GM18858 (cell line): ENCODE results near the gene SLIT3.

Source experiments
- ATAC-seq: cut with Tn5 transposase; IDR thresholded peaks from one replicate; pipeline ENCODE4 v1.9.1; 2021; ENCODE audit not compliant: unreplicated experiment

Gene SLIT3

DNA sequence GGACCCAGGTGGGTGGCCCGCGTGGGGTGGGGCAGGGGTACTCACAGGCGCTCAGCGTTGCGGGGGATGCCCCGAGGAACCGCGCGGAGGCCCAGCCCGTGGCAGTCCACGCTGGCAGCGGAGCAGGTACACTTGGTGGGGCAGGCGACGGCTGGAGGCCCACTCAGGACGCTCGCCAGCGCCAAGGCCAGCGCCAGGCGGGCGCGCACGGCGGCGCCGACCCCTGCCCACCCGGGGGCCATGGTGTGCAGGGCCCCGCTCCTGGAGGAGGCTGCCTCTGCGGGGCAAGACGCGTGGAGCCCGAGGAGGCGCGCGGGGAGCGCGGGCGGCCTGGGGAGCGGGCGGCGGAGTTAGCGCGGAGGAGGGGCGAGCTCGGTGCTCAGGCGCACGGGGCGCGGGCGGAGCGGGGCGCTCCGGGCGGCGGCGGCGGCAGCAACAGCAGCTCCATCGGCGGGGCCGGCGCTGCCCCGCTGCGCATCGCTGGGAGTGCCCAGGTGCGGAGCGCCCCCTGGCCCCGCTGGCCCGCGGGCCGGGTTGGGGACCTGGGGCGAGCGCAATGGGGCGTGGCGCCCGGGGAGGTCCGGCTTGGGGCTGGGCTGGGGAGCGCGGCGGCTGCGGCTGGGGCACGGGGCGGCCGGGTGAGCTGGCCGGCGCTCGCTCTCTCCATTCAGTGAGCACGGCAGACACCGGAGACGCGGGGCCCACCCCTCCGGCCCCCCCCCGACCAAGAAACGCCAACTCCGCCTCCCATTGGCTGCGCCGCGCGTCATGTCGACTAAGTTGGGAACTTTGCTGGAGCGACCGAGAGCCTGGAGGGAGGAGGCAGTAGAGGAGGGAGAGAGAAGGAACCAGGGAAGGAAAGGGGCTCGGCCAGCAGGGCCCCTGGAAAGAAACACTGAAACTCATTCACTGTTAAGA lies at the start of gene SLIT3:
SLIT3 (minus strand) TSS at position 672 of the 918 bp plus-strand sequence; CDS start at position 242, 430 bp downstream.
- no peak for ATAC-seq

GRCh38 chr5:169350016-169350415 lies 49.1 kb upstream of the SLIT3 start:
- no peak for ATAC-seq

- ATAC-seq = no peak
Measured at GRCh38 chr5:169347786-169348185, 46.8 kb upstream of the SLIT3 start.

GRCh38 chr5:169344629-169345028 lies 43.7 kb upstream of the SLIT3 start:
- no peak for ATAC-seq

- no peak for ATAC-seq
Measured at GRCh38 chr5:169343766-169344165, 42.8 kb upstream of the SLIT3 start.

DNA sequence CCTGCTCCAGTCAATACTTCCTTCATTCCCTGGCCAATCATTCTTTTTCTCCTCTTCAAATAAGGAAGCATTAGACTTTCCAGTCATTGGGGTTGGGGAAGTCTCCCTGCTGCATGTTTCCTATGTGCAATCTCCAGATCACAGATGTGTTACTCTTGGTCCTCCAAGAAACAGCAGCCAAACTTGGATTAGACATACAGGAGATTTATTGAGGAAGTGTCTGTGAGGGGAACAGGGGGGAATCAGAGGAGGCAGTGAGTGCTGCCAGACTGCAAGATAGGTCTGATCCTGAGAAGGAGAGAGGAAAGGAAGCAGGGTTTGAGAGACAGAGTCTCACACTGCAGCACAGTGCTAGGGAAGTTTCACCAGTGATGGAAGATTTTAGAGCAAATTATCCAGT lies 40.6 kb upstream of the SLIT3 start:
- ATAC-seq = no peak

GRCh38 chr5:169339869-169340268 lies 38.9 kb upstream of the SLIT3 start:
- no peak for ATAC-seq

GRCh38 chr5:169336242-169336641 lies 35.3 kb upstream of the SLIT3 start:
- no peak for ATAC-seq

DNA sequence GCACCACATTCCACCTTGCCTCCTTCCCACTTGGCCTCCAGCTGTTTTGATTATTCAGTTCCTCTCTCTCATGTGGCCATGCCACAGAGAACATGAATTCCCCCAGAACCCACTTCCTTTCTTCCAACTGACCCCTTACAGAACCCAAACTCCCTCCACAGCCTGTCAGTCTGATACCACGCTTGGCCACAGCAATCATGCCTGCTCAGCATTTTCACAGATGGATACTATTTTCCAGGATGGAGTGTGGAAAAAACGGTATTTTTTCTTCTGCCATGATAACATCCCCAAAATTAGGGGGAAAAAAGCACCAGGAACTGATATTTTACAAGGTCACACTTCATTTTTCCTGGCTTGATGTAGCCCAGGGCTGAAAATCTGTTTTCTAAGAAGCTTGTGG lies 34.9 kb upstream of the SLIT3 start:
- no peak for ATAC-seq

DNA sequence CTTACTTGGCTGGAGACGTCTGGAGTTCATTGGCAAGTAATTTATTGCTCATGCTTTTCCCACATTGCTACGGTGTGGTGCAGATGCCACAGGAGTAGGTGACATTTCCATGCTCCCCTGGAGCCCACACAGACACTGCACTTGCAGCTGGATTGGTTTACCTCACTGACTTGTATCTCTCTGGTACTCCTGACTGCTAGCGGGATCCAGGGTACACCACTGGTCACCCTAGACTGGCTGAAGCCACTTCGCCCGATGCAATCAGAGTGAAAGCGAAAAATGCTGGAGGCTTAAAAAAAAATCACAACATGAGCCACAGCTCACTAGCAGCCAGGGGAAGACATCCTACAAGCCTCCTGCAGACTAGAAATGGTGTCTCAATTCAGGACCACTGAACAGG lies 32.6 kb upstream of the SLIT3 start:
- ATAC-seq = no peak

- ATAC-seq = no peak
Measured at GRCh38 chr5:169331292-169331852, 30.4 kb upstream of the SLIT3 start.

- no peak for ATAC-seq
Measured at GRCh38 chr5:169328401-169328800, 27.5 kb upstream of the SLIT3 start.

DNA sequence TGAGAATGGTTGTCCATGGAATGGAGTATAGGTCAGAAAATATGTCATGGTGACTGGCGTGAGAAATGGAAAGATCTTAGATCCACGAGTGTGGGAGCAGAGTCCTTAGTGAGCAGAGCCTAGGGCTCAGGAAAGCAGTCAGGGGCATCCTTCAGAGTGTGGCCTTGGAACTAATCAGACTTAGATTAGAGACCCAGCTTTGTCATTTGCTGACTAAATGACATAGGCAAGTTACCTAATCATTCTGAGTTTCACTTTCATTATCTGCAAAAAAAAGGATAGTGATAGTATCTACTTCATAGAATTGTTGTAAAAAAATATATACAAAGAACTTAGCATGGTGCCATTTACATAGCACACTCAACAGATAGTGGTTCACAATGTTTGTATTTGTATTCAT lies 24.3 kb upstream of the SLIT3 start:
- no peak for ATAC-seq

DNA sequence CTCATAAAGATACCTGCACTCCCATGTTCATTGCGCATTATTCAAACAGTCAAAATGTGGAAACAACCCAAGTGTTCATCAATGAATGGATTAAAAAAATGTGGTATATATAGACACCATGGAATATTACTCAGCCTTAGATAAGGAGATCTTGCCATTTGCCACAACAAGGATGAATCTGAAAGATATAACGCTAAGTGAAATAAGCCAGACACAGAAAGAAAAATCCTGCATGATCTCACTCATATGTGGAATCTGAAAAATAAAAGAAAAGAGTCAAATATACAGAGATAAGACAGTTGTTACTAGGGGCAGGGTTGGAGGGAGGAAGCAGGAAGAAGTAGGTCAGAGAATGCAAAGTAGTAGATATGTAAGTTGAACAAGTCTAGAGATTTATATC lies 17.6 kb upstream of the SLIT3 start:
- ATAC-seq = no peak

GRCh38 chr5:169307646-169308045 lies 6.7 kb upstream of the SLIT3 start:
- ATAC-seq = no peak

DNA sequence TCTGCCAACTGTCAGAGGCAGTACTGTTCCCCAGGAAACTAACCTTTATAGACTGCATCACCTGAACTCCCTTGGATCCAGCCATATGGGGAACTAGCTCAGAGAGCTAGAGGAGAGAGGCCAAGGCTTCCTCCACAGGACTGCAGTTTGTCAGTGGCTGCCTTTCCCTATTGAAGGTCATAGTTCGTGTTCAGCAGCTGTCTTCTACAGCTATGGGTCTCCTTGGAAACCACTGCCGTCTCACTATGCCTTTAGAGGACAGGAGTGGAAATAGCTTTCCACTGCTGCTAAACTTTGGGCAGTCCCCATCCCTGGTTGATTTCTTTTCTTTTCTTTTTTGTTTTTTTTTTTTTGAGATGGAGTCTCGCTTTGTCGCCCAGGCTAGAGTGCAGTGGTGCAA lies 4.4 kb upstream of the SLIT3 start:
- no peak for ATAC-seq

DNA sequence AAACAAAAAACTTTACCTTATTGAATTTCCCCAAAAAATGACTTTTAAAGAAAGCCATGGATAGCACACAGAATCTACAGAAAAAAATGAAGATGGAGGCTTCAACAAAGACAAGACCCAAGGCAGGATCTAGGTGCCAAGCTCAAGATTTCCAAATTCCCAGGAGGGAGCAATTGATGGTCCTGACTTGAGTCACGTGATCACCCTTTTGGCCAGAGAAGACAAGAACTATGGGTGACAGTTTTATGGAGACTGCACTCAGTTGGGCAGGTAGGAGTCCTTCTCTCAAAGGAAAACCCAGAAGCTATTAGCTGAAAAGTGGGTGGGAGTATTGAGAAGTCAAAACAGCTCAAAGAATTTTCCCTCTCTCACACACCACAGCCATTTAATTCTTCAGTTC lies 3.2 kb upstream of the SLIT3 start:
- no peak for ATAC-seq

- ATAC-seq = no peak
Measured at GRCh38 chr5:169303119-169303515, 2.2 kb upstream of the SLIT3 start.

DNA sequence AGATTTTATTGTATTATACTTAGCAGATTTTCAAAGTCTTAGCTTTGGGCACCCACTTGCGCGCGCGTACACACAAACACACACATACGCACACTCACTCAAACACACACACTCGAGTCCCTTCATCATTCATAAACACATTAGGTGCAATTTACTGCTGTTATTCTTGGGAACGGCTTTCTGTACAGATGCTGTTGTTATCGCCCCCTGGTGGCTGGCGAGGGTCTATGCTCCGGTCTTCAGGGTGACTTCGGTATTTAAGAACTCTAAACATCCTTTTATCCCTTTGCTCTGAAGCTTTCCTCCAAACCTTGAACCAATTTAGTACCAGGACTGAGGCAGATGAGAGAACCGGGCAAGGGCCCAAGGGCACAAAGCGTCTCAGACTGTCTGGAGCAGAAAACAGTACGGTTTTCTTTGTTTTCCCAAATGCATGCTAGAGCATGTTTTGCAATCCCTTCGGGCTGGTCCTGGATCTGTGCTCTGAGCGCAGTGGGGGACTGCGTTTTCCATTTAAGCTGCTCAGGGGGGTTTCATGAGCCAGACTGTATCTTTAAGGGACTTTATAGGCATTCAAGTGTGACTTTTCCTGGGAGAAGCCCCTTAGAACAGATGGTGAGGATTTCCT lies 1.7 kb upstream of the SLIT3 start:
- ATAC-seq = no peak

- no peak for ATAC-seq
Measured at GRCh38 chr5:169301986-169302385, 1.0 kb upstream of the SLIT3 start.

GRCh38 chr5:169301386-169301934 lies 521 bp upstream of the SLIT3 start:
- ATAC-seq = no peak
